T-helper 17 cell (primary cell): Measurements from ENCODE around the gene TRA2A. TPM values are rescaled to one million over a fixed set of nuclear protein-coding genes. Genes with fewer than 3 reads are reported as not detected.
A peak's percentile ranks its signal among the peaks of the same experiment; 100 is the strongest.

Source experiments
- ATAC-seq: fragments of 150-1000 bp; cut with Tn5 transposase; 2 replicates; pipeline ENCODE4 v1.10.0; 2021; ENCODE audit warnings: mild to moderate bottlenecking, moderate library complexity
- DNase-seq, 3 donors: peaks; one replicate each; pipeline versions ENCODE4 v3.0.0 to v3.0.0-alpha.2; 2020 to 2021
- H3K9me3 ChIP-seq: one replicate; pipeline ENCODE4 v1.7.0; 2013; ENCODE audit warnings: low read length, mild to moderate bottlenecking; ENCODE audit not compliant: control insufficient read depth, poor library complexity, severe bottlenecking
- H3K27ac Mint-ChIP-seq: one replicate; pipeline ENCODE4 v1.8.0; 2022; ENCODE audit warnings: mild to moderate bottlenecking, moderate library complexity, mixed read lengths
- H3K27me3 Mint-ChIP-seq: one replicate; pipeline ENCODE4 v1.8.0; 2022; ENCODE audit warnings: mixed read lengths
- H3K36me3 Mint-ChIP-seq: one replicate; pipeline ENCODE4 v1.8.0; 2022; ENCODE audit warnings: low read depth, mixed read lengths
- H3K4me1 Mint-ChIP-seq: one replicate; pipeline ENCODE4 v1.8.0; 2022; ENCODE audit warnings: mild to moderate bottlenecking, mixed read lengths
- H3K4me3 Mint-ChIP-seq: one replicate; pipeline ENCODE4 v1.8.0; 2022; ENCODE audit warnings: mild to moderate bottlenecking, moderate library complexity, mixed read lengths
- total RNA-seq, 4 donors: library from RNA in 2 of 4; stranded (reverse) in 2 of 4; gene quantifications; one replicate each; pipeline ENCODE4 v1.2.3 and lab custom pipeline; 2022 to 2026

The TRA2A gene
- total RNA-seq (100 to 1,000 TPM; 249 to 285 TPM), total RNA-seq (lab: John Stamatoyannopoulos, UW) (73.2 to 180 reads per million in 2 donors)

DNA sequence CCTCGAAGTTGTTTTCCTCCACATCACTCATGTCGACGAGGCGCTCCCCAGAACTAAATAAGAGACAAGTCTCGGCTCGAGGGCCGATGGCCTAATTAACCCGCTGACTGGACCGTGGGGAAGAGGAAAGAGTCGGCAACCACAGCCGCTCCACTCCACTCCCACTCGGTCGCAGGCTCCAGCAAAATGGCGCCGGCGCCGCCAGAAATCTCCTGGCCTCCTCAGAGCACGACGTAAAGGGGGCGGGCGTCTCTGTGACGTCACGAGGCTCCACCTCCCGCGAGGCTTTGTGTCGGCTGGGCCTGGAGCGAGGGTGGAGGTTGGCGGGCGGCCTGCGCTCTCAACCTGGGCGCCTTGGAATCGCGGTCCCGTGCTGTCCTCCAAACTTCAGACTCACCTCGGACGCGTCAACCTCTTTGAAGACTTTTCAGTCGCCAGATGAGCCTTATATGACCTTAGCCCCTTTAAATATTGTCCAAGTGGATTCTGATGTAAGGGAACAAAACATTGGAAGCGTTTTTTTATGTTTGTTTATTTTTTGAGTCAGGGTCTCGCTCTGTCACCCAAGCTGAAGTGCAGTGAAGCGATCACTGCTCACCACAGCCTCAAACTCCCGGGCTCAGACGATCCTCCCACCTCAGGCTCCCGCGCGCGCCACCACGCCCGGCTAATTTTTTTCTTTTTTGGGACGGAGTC is at the start of gene TRA2A:
Gene TRA2A (minus strand): TSS at position 188 of the 696 bp plus-strand sequence. CDS start 157 bp downstream, at position 31.
- peaks cover 2% of the 10 kb centered on the region for H3K36me3 Mint-ChIP-seq
- H3K4me1 Mint-ChIP-seq = peaks cover 37% of the 10 kb centered on the region

GRCh38 chr7:23570592-23571200 is 38.9 kb upstream of the TRA2A start:
- Mint-ChIP-seq H3K27me3 (peaks cover 43% of the 10 kb centered on the region), H3K4me3 (no peak overlapping the region), H3K36me3 (peaks cover 2% of the 10 kb centered on the region), H3K27ac (no peak overlapping the region), H3K4me1 (peaks cover 2% of the 10 kb centered on the region)
- no peaks in the 10 kb centered on the region for H3K9me3 ChIP-seq
- ATAC-seq (peak; percentile 65), DNase-seq (peak; percentile 28 to 37 (median 36))

More for the DNA sequence above, at the start of gene TRA2A:
- no peaks in the 10 kb centered on the region for H3K27me3 Mint-ChIP-seq
- peak within 1 kb of the TSS; percentile 99 for H3K27ac Mint-ChIP-seq
- ATAC-seq (peak; percentile 92), DNase-seq (peak; percentile 89 to 95 (median 90))
- no peaks in the 10 kb centered on the region for H3K9me3 ChIP-seq
- peak within 1 kb of the TSS; percentile 99 for H3K4me3 Mint-ChIP-seq

- H3K9me3 ChIP-seq = no peaks in the 10 kb centered on the region
- Mint-ChIP-seq H3K27ac (no peak overlapping the region), H3K27me3 (peaks cover 19% of the 10 kb centered on the region)
Observed at GRCh38 chr7:23558303-23558702, 26.5 kb upstream of the TRA2A start.

GRCh38 chr7:23547662-23548061 is 15.9 kb upstream of the TRA2A start:
- ATAC-seq = no peak
- peaks cover 2% of the 10 kb centered on the region for H3K36me3 Mint-ChIP-seq
- peaks cover 6% of the 10 kb centered on the region for H3K4me1 Mint-ChIP-seq
- no peak for DNase-seq
- no peak overlapping the region for H3K27ac Mint-ChIP-seq
- no peaks in the 10 kb centered on the region for H3K9me3 ChIP-seq
- H3K4me3 Mint-ChIP-seq = no peak overlapping the region
- no peaks in the 10 kb centered on the region for H3K27me3 Mint-ChIP-seq

More at GRCh38 chr7:23558303-23558702, 26.5 kb upstream of the TRA2A start:
- DNase-seq (no peak), ATAC-seq (no peak)
- Mint-ChIP-seq H3K36me3 (peaks cover 5% of the 10 kb centered on the region), H3K4me3 (no peak overlapping the region), H3K4me1 (no peaks in the 10 kb centered on the region)

- Mint-ChIP-seq H3K36me3 (peaks cover 2% of the 10 kb centered on the region), H3K4me3 (no peak overlapping the region), H3K27ac (no peak overlapping the region), H3K27me3 (no peaks in the 10 kb centered on the region), H3K4me1 (peaks cover 6% of the 10 kb centered on the region)
- H3K9me3 ChIP-seq = no peaks in the 10 kb centered on the region
- DNase-seq (peak; percentile 40 to 64 (median 58)), ATAC-seq (peak; percentile 96)
Observed at GRCh38 chr7:23546897-23547572, 15.3 kb upstream of the TRA2A start.

DNA sequence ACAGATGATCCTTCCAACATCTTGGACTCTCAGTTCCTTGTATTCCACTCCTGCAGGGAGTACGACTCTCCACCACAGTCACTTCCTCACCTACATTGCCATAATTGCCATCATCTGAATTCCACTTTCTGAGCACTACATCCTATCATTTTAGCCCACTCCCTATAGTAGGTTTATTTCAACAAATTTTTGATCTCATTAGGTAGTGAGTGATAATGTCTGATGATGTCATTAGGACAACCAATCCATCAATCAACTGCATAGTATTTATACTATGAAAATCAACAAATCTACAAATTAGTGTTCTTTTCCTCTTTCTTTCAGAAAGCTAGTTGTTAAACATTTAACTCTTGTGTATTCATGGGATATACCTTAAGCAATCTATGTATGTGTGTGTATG is 13.7 kb upstream of the TRA2A start:
- H3K9me3 ChIP-seq = no peaks in the 10 kb centered on the region
- Mint-ChIP-seq H3K27me3 (no peaks in the 10 kb centered on the region), H3K4me3 (peak overlapping the region; percentile 5), H3K27ac (no peak overlapping the region), H3K36me3 (peaks cover 2% of the 10 kb centered on the region), H3K4me1 (peaks cover 8% of the 10 kb centered on the region)
- DNase-seq = no peak
- ATAC-seq = no peak

GRCh38 chr7:23544913-23545354 is 13.2 kb upstream of the TRA2A start:
- no peak overlapping the region for H3K4me3 Mint-ChIP-seq
- DNase-seq = no peak
- peak; percentile 19 for ATAC-seq
- H3K36me3 Mint-ChIP-seq = peaks cover 2% of the 10 kb centered on the region
- H3K9me3 ChIP-seq = no peaks in the 10 kb centered on the region
- H3K4me1 Mint-ChIP-seq = peaks cover 11% of the 10 kb centered on the region
- peak overlapping the region; percentile 2 for H3K27ac Mint-ChIP-seq
- no peaks in the 10 kb centered on the region for H3K27me3 Mint-ChIP-seq

GRCh38 chr7:23542752-23543151 is 11.0 kb upstream of the TRA2A start:
- no peaks in the 10 kb centered on the region for H3K9me3 ChIP-seq
- Mint-ChIP-seq H3K36me3 (peaks cover 4% of the 10 kb centered on the region), H3K4me3 (no peak overlapping the region), H3K27ac (no peak overlapping the region), H3K27me3 (no peaks in the 10 kb centered on the region), H3K4me1 (peaks cover 18% of the 10 kb centered on the region)
- ATAC-seq = no peak
- DNase-seq = no peak

DNA sequence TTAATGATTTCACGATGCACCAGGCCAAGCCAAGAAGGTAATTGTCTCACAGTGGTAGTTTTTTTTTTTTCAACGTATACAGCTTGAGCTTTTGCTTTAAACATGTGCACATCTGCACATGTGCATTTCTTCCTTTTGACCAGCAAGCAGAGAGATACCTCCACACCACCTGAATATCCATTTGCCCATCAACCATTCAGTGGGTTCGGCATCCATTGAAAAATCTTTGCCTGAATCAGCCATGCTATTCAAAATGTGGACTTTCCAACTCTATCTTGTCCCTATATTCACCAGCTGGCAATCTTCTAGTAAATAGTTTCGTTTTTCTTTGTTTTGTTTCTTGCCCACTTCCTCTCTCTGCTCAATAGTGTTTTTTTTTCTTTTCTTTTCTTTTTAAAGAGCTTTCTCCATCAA is 7.7 kb upstream of the TRA2A start:
- H3K9me3 ChIP-seq = no peaks in the 10 kb centered on the region
- ATAC-seq (peak; percentile 77), DNase-seq (no peak)
- Mint-ChIP-seq H3K4me1 (peaks cover 14% of the 10 kb centered on the region), H3K36me3 (peaks cover 4% of the 10 kb centered on the region), H3K27me3 (no peaks in the 10 kb centered on the region), H3K4me3 (peak overlapping the region; percentile 84), H3K27ac (peak overlapping the region; percentile 91)

DNA sequence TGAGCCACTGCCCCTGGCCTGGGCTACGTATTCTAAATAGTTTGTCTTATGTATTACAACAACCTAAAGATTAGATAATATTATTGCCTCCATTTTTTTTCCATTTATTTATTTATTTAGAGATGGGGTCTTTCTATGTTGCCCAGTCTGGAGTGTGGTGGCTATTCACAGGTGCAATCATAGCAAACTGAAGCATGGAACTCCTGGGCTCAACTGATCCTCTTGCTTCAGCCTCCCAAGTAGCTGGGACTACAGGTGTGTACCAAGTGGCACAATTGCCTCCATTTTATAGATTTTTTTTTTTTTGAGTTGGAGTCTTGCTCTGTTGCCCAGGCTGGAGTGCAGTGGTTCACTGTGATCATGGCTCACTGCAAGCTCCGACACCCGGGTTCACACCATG is 6.5 kb upstream of the TRA2A start:
- Mint-ChIP-seq H3K4me3 (no peak overlapping the region), H3K27me3 (no peaks in the 10 kb centered on the region), H3K27ac (peak overlapping the region; percentile 91), H3K36me3 (peaks cover 2% of the 10 kb centered on the region), H3K4me1 (peaks cover 15% of the 10 kb centered on the region)
- H3K9me3 ChIP-seq = no peaks in the 10 kb centered on the region
- DNase-seq (no peak), ATAC-seq (no peak)

GRCh38 chr7:23533238-23533604 is 1.4 kb upstream of the TRA2A start:
- peaks cover 2% of the 10 kb centered on the region for H3K36me3 Mint-ChIP-seq
- peak overlapping the region; percentile 99 for H3K27ac Mint-ChIP-seq
- DNase-seq = no peak
- H3K9me3 ChIP-seq = no peaks in the 10 kb centered on the region
- H3K4me3 Mint-ChIP-seq = peak overlapping the region; percentile 68
- ATAC-seq = no peak
- H3K4me1 Mint-ChIP-seq = peaks cover 27% of the 10 kb centered on the region
- H3K27me3 Mint-ChIP-seq = no peaks in the 10 kb centered on the region

GRCh38 chr7:23532490-23533237 is 883 bp upstream of the TRA2A start:
- no peaks in the 10 kb centered on the region for H3K27me3 Mint-ChIP-seq
- no peak for DNase-seq
- H3K27ac Mint-ChIP-seq = peak overlapping the region; percentile 99
- no peaks in the 10 kb centered on the region for H3K9me3 ChIP-seq
- H3K36me3 Mint-ChIP-seq = peaks cover 2% of the 10 kb centered on the region
- no peak for ATAC-seq
- H3K4me3 Mint-ChIP-seq = peak overlapping the region; percentile 99
- H3K4me1 Mint-ChIP-seq = peaks cover 30% of the 10 kb centered on the region
